HG02943 (cell line): ENCODE results near the gene FPGS.
"Not testable (repeated sequence)": the region's sequence is repeated elsewhere in the genome, so short reads cannot be mapped to it uniquely, and the experiment has no call there.

Experiments used
- ATAC-seq: cut with Tn5 transposase; IDR thresholded peaks from one replicate; pipeline ENCODE4 v1.9.1; 2021; ENCODE audit warnings: mild to moderate bottlenecking, low read depth, moderate library complexity; ENCODE audit not compliant: unreplicated experiment

The FPGS gene

DNA sequence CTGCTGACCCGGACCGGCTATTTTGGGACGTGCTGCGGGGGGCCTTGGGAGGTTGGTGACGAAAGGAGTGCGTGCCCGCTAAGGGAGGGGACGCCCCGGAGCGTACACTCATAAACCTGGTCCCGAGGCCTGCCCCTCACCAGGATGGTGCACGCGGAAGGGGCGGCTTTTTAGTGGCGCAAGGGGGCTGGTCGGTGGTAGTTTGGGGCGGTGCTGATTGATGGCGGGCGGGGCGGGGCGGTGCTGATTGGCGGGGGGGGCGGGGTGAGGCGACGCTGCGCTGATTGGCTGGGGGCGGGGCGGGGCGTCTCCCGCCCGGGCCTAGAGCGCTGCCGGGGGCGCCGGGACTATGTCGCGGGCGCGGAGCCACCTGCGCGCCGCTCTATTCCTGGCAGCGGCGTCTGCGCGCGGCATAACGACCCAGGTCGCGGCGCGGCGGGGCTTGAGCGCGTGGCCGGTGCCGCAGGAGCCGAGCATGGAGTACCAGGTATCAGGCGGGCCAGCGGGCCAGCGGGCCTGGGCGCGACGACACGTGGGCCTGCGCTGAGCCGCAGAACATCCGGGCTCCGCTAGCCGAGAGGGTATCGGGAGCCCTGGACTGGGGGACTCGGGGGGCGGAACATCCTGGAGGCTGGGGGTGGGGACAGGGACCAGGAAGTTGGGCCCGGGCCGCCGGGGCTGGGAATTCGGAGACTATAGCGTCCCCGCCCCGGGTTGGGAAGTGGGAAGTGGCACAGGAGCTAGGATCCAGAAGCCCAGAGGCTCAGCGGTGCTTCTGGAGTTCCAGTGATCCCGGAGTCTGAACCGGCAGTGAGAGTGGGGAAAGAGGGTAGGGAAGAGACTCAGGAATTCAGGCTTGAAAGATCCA is at the start of gene FPGS:
TSS of gene FPGS (plus strand) at position 307 of the 868 bp plus-strand sequence. CDS start at position 350, 43 bp downstream.
- peak; percentile 56 for ATAC-seq

DNA sequence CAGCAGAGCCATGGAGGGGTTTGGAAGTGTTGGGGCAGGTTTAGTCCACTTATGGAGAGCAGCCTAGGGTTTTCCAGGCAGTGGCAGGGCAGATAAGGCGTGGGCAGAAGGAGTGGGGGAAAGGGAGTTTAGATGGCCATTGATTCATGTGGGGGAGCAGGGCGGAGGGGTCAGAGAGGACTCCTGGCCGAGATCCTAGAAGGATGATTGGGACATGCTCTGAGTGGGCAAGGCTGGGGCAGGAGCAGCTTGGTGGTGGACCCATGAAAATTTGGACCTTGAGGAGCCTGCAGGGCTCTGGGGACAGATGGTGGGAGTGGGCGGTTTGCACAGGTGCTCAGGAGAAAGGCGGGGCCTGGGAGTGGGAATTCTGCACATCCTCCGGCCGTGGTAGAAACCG is 49.5 kb upstream of the FPGS start:
- ATAC-seq = no peak

DNA sequence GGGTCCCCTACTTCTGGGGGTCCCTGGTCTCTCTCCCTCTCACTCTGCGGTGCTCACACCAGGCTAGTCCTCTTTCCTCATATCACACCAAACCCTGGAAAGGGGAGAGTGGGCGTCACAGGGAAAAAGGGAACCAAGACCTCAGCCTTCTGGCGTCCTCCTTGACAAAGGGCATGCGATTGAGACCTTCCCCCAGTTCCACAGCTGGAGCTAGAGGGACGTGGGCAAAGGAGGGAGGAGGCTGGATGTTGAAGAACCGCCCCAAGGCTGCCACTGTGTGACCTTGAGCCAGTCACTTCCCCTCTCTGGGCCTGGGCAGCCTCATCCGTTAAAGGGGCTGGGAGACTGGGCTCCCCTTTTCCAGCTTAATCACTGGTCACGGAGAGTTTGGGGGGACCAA is 49.1 kb upstream of the FPGS start:
- no peak for ATAC-seq

DNA sequence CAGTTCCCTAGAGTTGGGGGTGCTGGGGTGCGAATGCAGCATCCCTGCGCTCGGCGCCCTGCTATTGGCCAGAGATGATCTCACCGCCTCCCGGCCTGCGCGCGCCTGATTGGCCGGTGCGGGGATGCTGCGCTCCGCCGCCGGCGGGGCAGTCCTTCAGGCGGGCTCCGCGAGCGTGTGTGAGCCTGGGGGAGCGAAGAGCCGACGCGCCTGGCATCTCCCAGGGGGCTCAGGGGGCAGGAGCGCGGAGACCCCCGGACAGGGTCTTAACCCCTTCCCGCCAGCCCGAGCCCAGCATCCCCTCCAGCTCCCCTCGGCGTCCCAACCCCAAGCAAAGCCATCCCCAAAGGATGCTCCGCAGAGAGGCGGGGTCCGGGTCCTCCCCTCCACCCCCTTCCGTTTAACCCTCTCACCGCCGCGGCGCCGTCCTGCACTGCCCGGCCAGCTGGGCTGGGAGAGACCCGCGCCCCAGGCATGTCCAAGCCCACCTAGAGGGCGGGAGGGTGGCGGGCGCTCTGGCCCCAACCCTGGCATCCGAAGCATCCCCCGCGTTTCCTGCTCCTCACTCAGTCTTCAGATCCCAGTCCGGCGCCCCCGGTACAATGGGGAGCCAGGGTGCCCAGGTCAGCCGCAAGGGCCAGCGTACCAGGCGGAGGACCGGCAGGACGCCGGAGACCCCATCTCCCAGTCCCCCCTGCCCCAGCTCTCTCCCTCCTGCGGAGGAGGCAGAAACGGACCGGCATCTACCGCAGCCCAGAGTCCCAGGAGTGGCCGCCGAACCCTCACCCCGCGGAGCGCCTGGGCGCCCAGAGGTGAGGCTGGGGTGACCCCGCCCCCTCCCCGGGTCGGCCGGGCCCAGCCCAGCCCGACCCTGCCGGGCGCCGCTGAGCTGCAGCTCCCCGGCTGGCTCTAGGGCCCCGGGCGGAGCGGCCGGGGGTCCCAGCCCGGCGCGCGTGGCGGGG is 48.3 kb upstream of the FPGS start:
- ATAC-seq = no peak

DNA sequence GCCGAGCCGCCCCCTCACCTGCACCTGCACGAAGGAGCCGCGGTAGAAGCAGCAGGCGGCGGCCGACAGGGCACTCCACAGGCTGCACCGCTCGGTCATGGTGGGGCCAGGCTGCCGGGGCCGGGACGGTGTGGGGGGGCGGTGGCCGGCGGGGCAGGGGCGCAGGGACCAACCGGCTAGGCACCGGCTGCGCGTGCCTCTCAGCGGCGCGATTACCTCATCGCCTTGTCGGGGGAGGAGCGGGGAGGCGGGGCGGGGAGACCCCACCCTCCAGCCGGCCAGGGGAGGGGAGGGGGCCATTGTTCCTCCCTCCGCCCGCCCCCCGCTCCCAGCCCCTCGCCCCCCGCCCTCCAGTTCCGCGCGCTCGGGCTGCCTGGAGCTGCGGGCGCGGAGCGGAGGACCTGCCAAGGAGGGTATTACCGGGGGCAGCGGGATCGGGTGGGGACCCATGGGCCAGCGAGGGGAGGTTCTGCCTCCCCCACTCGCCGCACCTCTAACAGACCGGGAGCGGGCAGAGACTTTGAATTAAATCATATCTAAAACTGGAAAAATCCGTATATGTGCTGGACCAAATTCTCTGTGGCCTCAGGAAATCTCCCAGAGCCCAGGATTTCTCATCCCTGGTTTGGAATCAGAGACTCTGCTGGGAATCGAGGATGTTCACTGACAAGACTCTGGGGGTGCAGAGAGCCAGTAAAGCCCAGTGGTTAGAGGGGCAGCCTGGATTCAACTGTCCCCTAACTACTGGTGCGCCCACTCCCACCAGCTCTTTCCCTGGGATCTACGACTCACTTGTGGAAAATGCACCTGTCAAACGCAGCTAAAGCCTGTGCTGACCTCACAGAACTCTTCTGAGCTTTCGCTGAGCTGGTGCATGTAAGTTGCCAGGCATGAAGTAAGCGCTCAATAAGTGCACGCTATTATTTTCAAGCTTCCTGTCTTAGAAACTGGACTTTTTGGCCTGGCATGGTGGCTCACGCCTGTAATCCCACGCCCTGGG is 47.3 kb upstream of the FPGS start:
- ATAC-seq = no peak

- no peak for ATAC-seq
These were observed 46.4 kb upstream of the FPGS start for GRCh38 chr9:127756233-127756632.

GRCh38 chr9:127756776-127757175 is 45.9 kb upstream of the FPGS start:
- ATAC-seq = not testable (repeated sequence)

DNA sequence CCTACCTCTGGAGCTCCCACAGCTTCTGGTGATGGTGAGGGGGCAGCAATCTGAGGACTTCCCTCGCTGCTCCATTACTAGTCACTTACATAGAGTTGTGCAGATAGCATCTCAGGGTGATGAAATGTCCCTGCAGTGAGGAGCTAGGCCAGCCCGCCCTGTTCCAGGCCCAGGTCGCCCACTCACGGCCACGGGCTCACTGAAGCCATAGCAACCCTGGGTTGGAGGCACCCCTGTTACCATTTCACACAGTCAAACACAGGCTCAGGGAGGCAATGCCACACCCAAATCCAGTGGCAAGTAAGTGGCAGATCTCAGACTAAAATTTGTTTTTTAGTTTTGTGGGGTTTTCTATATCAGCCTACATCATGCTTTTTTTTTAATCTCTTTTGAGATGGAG is 43.8 kb upstream of the FPGS start:
- no peak for ATAC-seq

DNA sequence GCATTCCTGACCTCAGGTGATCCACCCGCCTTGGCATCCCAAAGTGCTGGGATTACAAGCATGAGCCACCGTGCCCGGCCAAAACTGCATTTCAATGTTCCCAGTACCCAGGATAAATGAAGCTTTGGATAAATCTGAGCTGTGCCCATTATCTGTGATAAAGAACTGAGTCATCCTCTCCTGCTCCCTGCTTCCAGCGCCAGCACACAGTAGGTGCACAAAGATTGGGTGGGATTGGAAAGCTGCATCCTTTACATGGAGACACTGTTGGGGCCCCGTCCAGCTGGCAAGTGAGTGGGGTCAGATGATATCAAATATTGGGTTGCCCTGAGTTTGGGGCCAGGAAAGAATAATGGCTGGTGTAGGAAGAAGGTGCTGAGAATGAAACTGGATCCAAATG is 41.6 kb upstream of the FPGS start:
- ATAC-seq = no peak

DNA sequence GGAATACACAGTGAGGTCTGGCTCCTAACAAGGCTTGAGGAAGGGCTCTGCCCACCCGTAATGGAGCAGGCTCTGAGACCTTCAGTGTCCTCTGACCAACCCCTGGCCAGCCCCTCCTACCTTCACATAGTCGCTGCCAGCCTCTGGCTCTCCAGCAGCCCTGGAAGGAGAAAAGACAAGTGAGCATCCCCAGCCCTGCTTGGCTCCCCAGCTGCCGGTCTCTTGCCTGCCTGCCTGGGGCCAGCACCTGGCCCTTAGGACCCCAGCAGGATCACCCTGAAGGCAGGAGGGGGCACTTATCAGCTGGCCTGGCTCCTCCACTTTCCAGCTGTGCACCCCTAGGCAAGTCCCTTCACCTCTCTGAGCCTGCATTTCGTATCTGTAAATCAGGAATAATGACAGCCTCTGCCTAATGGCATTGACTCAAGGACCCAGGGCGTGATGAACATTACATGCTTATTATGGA is 41.2 kb upstream of the FPGS start:
- ATAC-seq = no peak

GRCh38 chr9:127762111-127762676 is 40.5 kb upstream of the FPGS start:
- ATAC-seq = no peak

DNA sequence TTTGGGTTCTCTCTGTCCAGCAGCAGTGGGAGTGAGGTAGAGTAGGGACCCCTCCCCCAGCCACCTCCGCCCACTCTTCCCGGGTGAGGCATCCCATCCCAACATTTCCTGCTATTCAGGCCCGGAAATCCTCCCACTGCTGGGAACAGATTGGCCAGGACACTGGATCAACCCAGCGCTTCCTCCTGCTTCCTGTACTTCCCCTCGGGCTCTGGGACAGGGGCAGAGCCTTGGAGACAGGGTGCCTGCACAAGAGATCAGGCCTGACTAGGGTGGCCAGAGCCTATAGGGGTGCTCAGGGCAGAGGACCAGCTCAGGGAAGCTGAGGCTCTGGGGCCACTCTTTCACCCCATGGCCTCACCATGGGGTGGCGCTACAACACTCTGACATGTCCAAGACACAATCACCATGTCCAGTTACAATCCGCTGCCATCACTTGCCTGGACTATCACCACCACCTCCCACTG is 38.7 kb upstream of the FPGS start:
- no peak for ATAC-seq

GRCh38 chr9:127765418-127765817 is 37.3 kb upstream of the FPGS start:
- ATAC-seq = no peak

- no peak for ATAC-seq
These were observed 35.3 kb upstream of the FPGS start for GRCh38 chr9:127767410-127767809.

DNA sequence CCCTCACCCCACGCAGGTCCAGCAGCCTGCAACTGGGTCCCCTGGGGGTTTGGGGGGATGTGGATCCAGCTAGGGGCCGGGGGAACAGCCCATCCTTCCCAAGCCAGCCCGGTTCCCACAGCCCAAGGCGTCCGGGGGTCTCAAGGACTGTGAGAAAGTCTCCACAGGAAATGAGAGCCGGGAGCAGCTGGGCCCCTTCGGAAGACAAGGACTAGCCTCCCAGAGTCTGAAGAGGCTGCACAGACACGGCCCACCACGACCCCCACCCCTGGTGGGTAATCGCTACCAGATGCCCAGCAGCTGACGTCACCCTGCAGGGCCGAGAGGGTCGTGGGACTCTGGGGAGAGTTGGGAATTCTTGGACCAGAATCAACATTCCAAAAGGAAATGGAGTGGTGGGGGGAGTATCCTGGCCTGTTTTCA is 34.8 kb upstream of the FPGS start:
- ATAC-seq = no peak

GRCh38 chr9:127768698-127769097 is 34.0 kb upstream of the FPGS start:
- ATAC-seq = no peak

DNA sequence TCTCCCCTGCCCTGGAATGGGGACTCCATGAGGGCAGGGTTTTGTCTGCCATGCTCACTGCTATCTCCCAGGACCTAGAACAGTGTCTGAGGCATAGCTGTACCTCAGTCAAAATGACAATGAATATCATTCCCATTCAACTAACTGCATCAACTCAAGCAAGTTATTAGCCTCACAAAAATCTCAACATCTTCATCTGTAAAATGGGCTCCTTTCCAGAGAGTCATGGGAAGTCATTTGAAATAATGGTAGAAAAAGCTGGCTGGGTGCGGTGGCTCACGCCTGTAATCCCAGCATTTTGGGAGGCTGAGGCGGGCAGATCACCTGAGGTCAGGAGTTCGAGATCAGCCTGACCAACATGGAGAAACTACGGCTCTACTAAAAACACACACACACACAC is 33.6 kb upstream of the FPGS start:
- ATAC-seq = no peak

GRCh38 chr9:127769929-127770582 is 32.6 kb upstream of the FPGS start:
- ATAC-seq = no peak

GRCh38 chr9:127770583-127770904 is 32.1 kb upstream of the FPGS start:
- no peak for ATAC-seq
